Neuronal stem cell (in vitro differentiated cells): Measurements from ENCODE around the gene ATP5MK. TPM values are rescaled to one million over a fixed set of nuclear protein-coding genes. Genes with fewer than 3 reads are reported as not detected.
A peak's percentile ranks its signal among the peaks of the same experiment; 100 is the strongest.

Experiments
- DNase-seq: peaks from one replicate; pipeline ENCODE4 v3.0.0-alpha.2; 2013; ENCODE audit warnings: low spot score
- H2AFZ ChIP-seq: one replicate; pipeline ENCODE4 v1.6.1; 2013; ENCODE audit warnings: mild to moderate bottlenecking, low read length, inconsistent platforms
- H2AK5ac ChIP-seq: 2 replicates; pipeline ENCODE4 v1.6.1; 2013; ENCODE audit warnings: low read depth, mild to moderate bottlenecking, inconsistent platforms, low read length, moderate library complexity, mixed read lengths
- H2BK120ac ChIP-seq: 2 replicates; pipeline ENCODE4 v1.6.1; 2013; ENCODE audit warnings: low read depth, mild to moderate bottlenecking, inconsistent platforms, low read length, moderate library complexity, mixed read lengths
- H2BK12ac ChIP-seq: one replicate; pipeline ENCODE4 v1.6.1; 2013; ENCODE audit warnings: low read length, inconsistent platforms
- H2BK15ac ChIP-seq: 2 replicates; pipeline ENCODE4 v1.6.1; 2013; ENCODE audit warnings: mild to moderate bottlenecking, low read length, inconsistent platforms, mixed read lengths
- H2BK5ac ChIP-seq: one replicate; pipeline ENCODE4 v1.6.1; 2013; ENCODE audit warnings: inconsistent platforms, mild to moderate bottlenecking, low read length, moderate library complexity
- H3K14ac ChIP-seq: one replicate; pipeline ENCODE4 v1.6.1; 2013; ENCODE audit warnings: low read length, inconsistent platforms
- H3K18ac ChIP-seq: 2 replicates; pipeline ENCODE4 v1.6.1; 2013; ENCODE audit warnings: low read length, inconsistent platforms
- H3K23ac ChIP-seq: 2 replicates; pipeline ENCODE4 v1.6.1; 2013; ENCODE audit warnings: low read depth, mild to moderate bottlenecking, mixed read lengths, low read length, inconsistent platforms; ENCODE audit not compliant: poor library complexity
- H3K27ac ChIP-seq: replicated peaks from 3 replicates; pipeline ENCODE4 v1.5.1; 2013; ENCODE audit warnings: low read length, inconsistent platforms
- H3K27me3 ChIP-seq, 3 experiments: 2 replicates each; pipeline ENCODE4 v1.6.1; 2013; ENCODE audit warnings: low read length in 3 of 3, mild to moderate bottlenecking in 2 of 3, inconsistent platforms in 1 of 3, low read depth in 1 of 3, mixed read lengths in 1 of 3, moderate library complexity in 1 of 3; ENCODE audit not compliant: control insufficient read depth in 3 of 3, insufficient read depth in 3 of 3
- H3K36me3 ChIP-seq, 2 donors: replicated peaks in 1 of 2; 2 replicates each; pipeline ENCODE4 v1.6.1; 2013; ENCODE audit warnings: low read length in 2 of 2; ENCODE audit not compliant: control insufficient read depth in 2 of 2, insufficient read depth in 2 of 2
- H3K4ac ChIP-seq: 2 replicates; pipeline ENCODE4 v1.6.1; 2013; ENCODE audit warnings: inconsistent platforms, mild to moderate bottlenecking, low read length, moderate library complexity
- H3K4me1 ChIP-seq, 2 donors: 1 replicate in 1 of 2; 2 replicates in 1 of 2; pipeline ENCODE4 v1.6.1; 2013; ENCODE audit warnings: low read length in 2 of 2, low read depth in 1 of 2; ENCODE audit not compliant: control insufficient read depth in 2 of 2, insufficient read depth in 1 of 2
- H3K4me2 ChIP-seq: one replicate; pipeline ENCODE4 v1.6.1; 2013; ENCODE audit warnings: mild to moderate bottlenecking, low read length, inconsistent platforms; ENCODE audit not compliant: insufficient read depth, poor library complexity, severe bottlenecking
- H3K4me3 ChIP-seq, 2 donors: 2 replicates each; pipeline ENCODE4 v1.5.1; 2013; ENCODE audit warnings: low read length in 2 of 2, mild to moderate bottlenecking in 2 of 2, inconsistent platforms in 1 of 2, moderate library complexity in 1 of 2
- H3K79me1 ChIP-seq: one replicate; pipeline ENCODE4 v1.6.1; 2013; ENCODE audit warnings: low read depth, mild to moderate bottlenecking, inconsistent platforms, low read length, moderate library complexity
- H3K9ac ChIP-seq: one replicate; pipeline ENCODE4 v1.6.1; 2013; ENCODE audit warnings: mild to moderate bottlenecking, low read depth, low read length, inconsistent platforms; ENCODE audit not compliant: poor library complexity
- H3K9me3 ChIP-seq, 2 donors: replicated peaks in 1 of 2; 2 replicates each; pipeline versions ENCODE3 to v1.6.1; 2013; ENCODE audit warnings: low read length in 2 of 2, mild to moderate bottlenecking in 2 of 2, inconsistent platforms in 1 of 2, low read depth in 1 of 2, mixed read lengths in 1 of 2, moderate library complexity in 1 of 2; ENCODE audit not compliant: control insufficient read depth in 2 of 2, insufficient read depth in 1 of 2
- H4K8ac ChIP-seq: one replicate; pipeline ENCODE4 v1.6.1; 2013; ENCODE audit warnings: low read depth, mild to moderate bottlenecking, inconsistent platforms, low read length, moderate library complexity
- H4K91ac ChIP-seq: one replicate; pipeline ENCODE4 v1.6.1; 2013; ENCODE audit warnings: low read length, low read depth, mild to moderate bottlenecking, inconsistent platforms; ENCODE audit not compliant: poor library complexity
- WGBS, 2 donors: extraction: QIAGEN DNeasy Blood & Tissue Kit; methylation state at CpG; one replicate each; pipeline ENCODE4 v1.1.7; 2013; ENCODE audit warnings: missing lambda C conversion rate in 2 of 2, mixed read lengths in 1 of 2; ENCODE audit not compliant: insufficient read length in 2 of 2, insufficient replicate concordance in 1 of 2; ENCODE audit errors: extremely low coverage in 2 of 2; 5-methylcytosine and 5-hydroxymethylcytosine counted together
- polyA plus RNA-seq, 2 experiments: library from polyadenylated mRNA; stranded (reverse); fragments of 200-250 nt; gene quantifications; one replicate each; pipeline ENCODE4 v1.2.3, GENCODE V29; 2013

Gene ATP5MK
- polyA plus RNA-seq (2013, experiment 1 of 2): 564 TPM
- polyA plus RNA-seq (2013, experiment 2 of 2): 557 TPM

- Histone ChIP-seq H3K9ac (peak within 1 kb of the TSS; percentile 99), H4K91ac (no peak within 1 kb of the TSS), H2BK120ac (no peak within 1 kb of the TSS), H3K4me3 (peak within 1 kb of the TSS; percentile 71 to 90), H4K8ac (no peak within 1 kb of the TSS), H2BK15ac (no peak within 1 kb of the TSS), H3K18ac (peak within 1 kb of the TSS; percentile 95), H3K23ac (peak within 1 kb of the TSS; percentile 90), H2AK5ac (peak within 1 kb of the TSS; percentile 48), H3K4ac (no peak within 1 kb of the TSS), H3K9me3 (no peaks in the 10 kb centered on the region), H3K79me1 (peaks cover 8% of the 10 kb centered on the region), H2BK12ac (no peak within 1 kb of the TSS), H3K4me2 (peak within 1 kb of the TSS; percentile 92), H3K36me3 (peaks cover 15 to 64% of the 10 kb centered on the region in 2 donors), H3K27ac (peak within 1 kb of the TSS; percentile 45), H3K4me1 (peaks cover 4 to 11% of the 10 kb centered on the region in 2 donors), H3K14ac (no peak within 1 kb of the TSS), H2BK5ac (peak within 1 kb of the TSS; percentile 89), H2AFZ (peak within 1 kb of the TSS; percentile 83), H3K27me3 (no peaks in the 10 kb centered on the region)
- WGBS, 2 donors: no CpG with 5 or more reads among the region's 56 CpGs
- peak; percentile 94 for DNase-seq
Observed at GRCh38 chr10:103396067-103396788, at the start of gene ATP5MK, which contains the start of gene PDCD11. TSS of gene ATP5MK (minus strand) at chr10:103396475. CDS start at chr10:103392457, 4,018 bp downstream. TSS of gene PDCD11 (plus strand) at chr10:103396626. CDS start at chr10:103398427, 1,801 bp downstream.

- H3K27ac ChIP-seq: no peak overlapping the region
- H3K27me3 ChIP-seq: no peaks in the 10 kb centered on the region
- no CpG with 5 or more reads among the region's 9 CpGs for WGBS, 2 donors
- H2AFZ ChIP-seq: no peak overlapping the region
- no peaks in the 10 kb centered on the region for H3K79me1 ChIP-seq
- no peak overlapping the region for H3K14ac ChIP-seq
- no peak overlapping the region for H2BK15ac ChIP-seq
- H3K9ac ChIP-seq: no peak overlapping the region
- H3K4me3 ChIP-seq: no peak overlapping the region
- no peak overlapping the region for H2BK120ac ChIP-seq
- no peak overlapping the region for H3K23ac ChIP-seq
- no peak for DNase-seq
- H3K36me3 ChIP-seq: peaks cover 61 to 93% of the 10 kb centered on the region in 2 donors
- H2BK5ac ChIP-seq: no peak overlapping the region
- H4K91ac ChIP-seq: no peak overlapping the region
- H4K8ac ChIP-seq: no peak overlapping the region
- no peaks in the 10 kb centered on the region for H3K4me1 ChIP-seq
- H3K9me3 ChIP-seq: no peaks in the 10 kb centered on the region
- H3K4ac ChIP-seq: no peak overlapping the region
- H2BK12ac ChIP-seq: no peak overlapping the region
- H2AK5ac ChIP-seq: no peak overlapping the region
- no peak overlapping the region for H3K4me2 ChIP-seq
- no peak overlapping the region for H3K18ac ChIP-seq
Observed at GRCh38 chr10:103445366-103445765, 49.1 kb upstream of the ATP5MK start.

- Histone ChIP-seq H3K4ac (no peak overlapping the region), H3K9me3 (no peaks in the 10 kb centered on the region), H3K36me3 (peaks cover 58 to 93% of the 10 kb centered on the region in 2 donors), H3K9ac (no peak overlapping the region), H3K79me1 (no peaks in the 10 kb centered on the region), H3K4me3 (no peak overlapping the region), H3K4me1 (no peaks in the 10 kb centered on the region), H4K8ac (no peak overlapping the region), H2BK5ac (no peak overlapping the region), H3K27ac (no peak overlapping the region), H3K4me2 (no peak overlapping the region), H2AK5ac (no peak overlapping the region), H4K91ac (no peak overlapping the region), H3K27me3 (no peaks in the 10 kb centered on the region), H3K14ac (no peak overlapping the region), H2AFZ (no peak overlapping the region), H2BK15ac (no peak overlapping the region), H2BK12ac (no peak overlapping the region), H3K23ac (no peak overlapping the region), H3K18ac (no peak overlapping the region), H2BK120ac (no peak overlapping the region)
- no CpG with 5 or more reads among the region's 10 CpGs for WGBS, 2 donors
- DNase-seq: no peak
Observed at GRCh38 chr10:103444478-103444877, 48.2 kb upstream of the ATP5MK start.

GRCh38 chr10:103443475-103444185 lies 47.4 kb upstream of the ATP5MK start:
- H3K27me3 ChIP-seq: no peaks in the 10 kb centered on the region
- H2BK120ac ChIP-seq: no peak overlapping the region
- H3K4me3 ChIP-seq: no peak overlapping the region
- no peak overlapping the region for H4K8ac ChIP-seq
- no peak overlapping the region for H4K91ac ChIP-seq
- H3K9me3 ChIP-seq: no peaks in the 10 kb centered on the region
- no peak overlapping the region for H2BK15ac ChIP-seq
- no peak overlapping the region for H3K4me2 ChIP-seq
- peak overlapping the region; percentile 53 for H3K23ac ChIP-seq
- no CpG with 5 or more reads among the region's 23 CpGs for WGBS, 2 donors
- H3K9ac ChIP-seq: no peak overlapping the region
- no peak overlapping the region for H3K27ac ChIP-seq
- no peaks in the 10 kb centered on the region for H3K79me1 ChIP-seq
- H3K14ac ChIP-seq: no peak overlapping the region
- no peak overlapping the region for H2BK5ac ChIP-seq
- H2AFZ ChIP-seq: no peak overlapping the region
- DNase-seq: no peak
- H3K4me1 ChIP-seq: no peaks in the 10 kb centered on the region
- peaks cover 56 to 94% of the 10 kb centered on the region in 2 donors for H3K36me3 ChIP-seq
- H2BK12ac ChIP-seq: no peak overlapping the region
- no peak overlapping the region for H2AK5ac ChIP-seq
- no peak overlapping the region for H3K4ac ChIP-seq
- H3K18ac ChIP-seq: no peak overlapping the region
